ENCODE measurements around the gene EDNRA. TPM values are rescaled to one million over a fixed set of nuclear protein-coding genes. Genes with fewer than 3 reads are reported as not detected.

Gene EDNRA
- total and polyA plus RNA-seq, 7 experiments from 2014 or later = not detected

GRCh38 chr4:147493307-147493706, 12.4 kb downstream of the EDNRA start:
- H3K4me1 ChIP-seq (ENCODE audit: control insufficient read depth in 2 of 2, insufficient read depth in 2 of 2, low read length in 2 of 2) = no peaks in the 10 kb centered on the region
- intact Hi-C loops (cut with micrococcal nuclease) = no loop called here
- ChIA-PET CTCF (no interaction called here), POLR2A (no interaction called here)
- H3K36me3 Mint-ChIP-seq = no peaks in the 10 kb centered on the region
- no peak for ATAC-seq
- H3K9me3 ChIP-seq (ENCODE audit: control insufficient read depth in 2 of 3, low read length in 3 of 3) = no peaks in the 10 kb centered on the region
- DNase-seq = no peak
- no peak overlapping the region for H3K27ac ChIP-seq (ENCODE audit: low read depth, low read length)
- H3K4me3 ChIP-seq (ENCODE audit: low read length) = no peak overlapping the region
- H3K27ac Mint-ChIP-seq = no peak overlapping the region
- no peak overlapping the region for H3K4me3 Mint-ChIP-seq
- peaks cover 0 to 31% (median 7%) of the 10 kb centered on the region in 5 donors for H3K27me3 Mint-ChIP-seq
- no peaks in the 10 kb centered on the region for H3K27me3 ChIP-seq (ENCODE audit: control insufficient read depth in 2 of 2, insufficient read depth in 2 of 2, low read length in 2 of 2)
- H3K36me3 ChIP-seq (ENCODE audit: control insufficient read depth in 2 of 3, insufficient read depth in 3 of 3, low read length in 3 of 3) = no peaks in the 10 kb centered on the region
- peaks cover 0 to 5% (median 0%) of the 10 kb centered on the region in 11 donors for H3K9me3 Mint-ChIP-seq
- no peaks in the 10 kb centered on the region for H3K4me1 Mint-ChIP-seq

- no peaks in the 10 kb centered on the region for H3K27me3 ChIP-seq (ENCODE audit: control insufficient read depth in 2 of 2, insufficient read depth in 2 of 2, low read length in 2 of 2)
- Mint-ChIP-seq H3K9me3 (peaks cover 0 to 5% (median 0%) of the 10 kb centered on the region in 11 donors), H3K27ac (no peak overlapping the region), H3K36me3 (no peaks in the 10 kb centered on the region), H3K4me3 (no peak overlapping the region), H3K27me3 (peaks cover 0 to 32% (median 7%) of the 10 kb centered on the region in 5 donors), H3K4me1 (no peaks in the 10 kb centered on the region)
- H3K4me1 ChIP-seq (ENCODE audit: control insufficient read depth in 2 of 2, insufficient read depth in 2 of 2, low read length in 2 of 2) = no peaks in the 10 kb centered on the region
- no peak for ATAC-seq
- intact Hi-C loops (cut with micrococcal nuclease) = no loop called here
- no peak for DNase-seq
- H3K27ac ChIP-seq (ENCODE audit: low read depth, low read length) = no peak overlapping the region
- no peak overlapping the region for H3K4me3 ChIP-seq (ENCODE audit: low read length)
- CTCF ChIA-PET = no interaction called here
- H3K36me3 ChIP-seq (ENCODE audit: control insufficient read depth in 2 of 3, insufficient read depth in 3 of 3, low read length in 3 of 3) = no peaks in the 10 kb centered on the region
- no peaks in the 10 kb centered on the region for H3K9me3 ChIP-seq (ENCODE audit: control insufficient read depth in 2 of 3, low read length in 3 of 3)
- POLR2A ChIA-PET = no interaction called here
These were observed 13.4 kb downstream of the EDNRA start for GRCh38 chr4:147494301-147494700.

- peaks cover 0 to 5% (median 0%) of the 10 kb centered on the region in 11 donors for H3K9me3 Mint-ChIP-seq
- peaks cover 0 to 29% (median 7%) of the 10 kb centered on the region in 5 donors for H3K27me3 Mint-ChIP-seq
- no peaks in the 10 kb centered on the region for H3K4me1 Mint-ChIP-seq
- Histone ChIP-seq H3K27me3 (ENCODE audit: control insufficient read depth in 2 of 2, insufficient read depth in 2 of 2, low read length in 2 of 2) (no peaks in the 10 kb centered on the region), H3K4me1 (ENCODE audit: control insufficient read depth in 2 of 2, insufficient read depth in 2 of 2, low read length in 2 of 2) (no peaks in the 10 kb centered on the region), H3K36me3 (ENCODE audit: control insufficient read depth in 2 of 3, insufficient read depth in 3 of 3, low read length in 3 of 3) (no peaks in the 10 kb centered on the region), H3K9me3 (ENCODE audit: control insufficient read depth in 2 of 3, low read length in 3 of 3) (no peaks in the 10 kb centered on the region), H3K27ac (ENCODE audit: low read depth, low read length) (no peak overlapping the region), H3K4me3 (ENCODE audit: low read length) (no peak overlapping the region)
- H3K36me3 Mint-ChIP-seq = no peaks in the 10 kb centered on the region
- ChIA-PET POLR2A (no interaction called here), CTCF (no interaction called here)
- H3K4me3 Mint-ChIP-seq = no peak overlapping the region
- DNase-seq (no peak), ATAC-seq (no peak)
- intact Hi-C loops (cut with micrococcal nuclease) = no loop called here
- no peak overlapping the region for H3K27ac Mint-ChIP-seq
These were observed 15.6 kb downstream of the EDNRA start for GRCh38 chr4:147496500-147496899.

- Histone ChIP-seq H3K9me3 (ENCODE audit: control insufficient read depth in 2 of 3, low read length in 3 of 3) (no peaks in the 10 kb centered on the region), H3K36me3 (ENCODE audit: control insufficient read depth in 2 of 3, insufficient read depth in 3 of 3, low read length in 3 of 3) (no peaks in the 10 kb centered on the region), H3K4me1 (ENCODE audit: control insufficient read depth in 2 of 2, insufficient read depth in 2 of 2, low read length in 2 of 2) (no peaks in the 10 kb centered on the region), H3K27me3 (ENCODE audit: control insufficient read depth in 2 of 2, insufficient read depth in 2 of 2, low read length in 2 of 2) (peaks cover 0 to 1% of the 10 kb centered on the region in 2 donors), H3K27ac (ENCODE audit: low read depth, low read length) (no peak overlapping the region), H3K4me3 (ENCODE audit: low read length) (no peak overlapping the region)
- ATAC-seq (no peak), DNase-seq (no peak)
- ChIA-PET POLR2A (no interaction called here), CTCF (no interaction called here)
- Mint-ChIP-seq H3K27ac (no peak overlapping the region), H3K27me3 (peaks cover 0 to 26% (median 7%) of the 10 kb centered on the region in 5 donors), H3K36me3 (no peaks in the 10 kb centered on the region), H3K9me3 (peaks cover 0 to 5% (median 0%) of the 10 kb centered on the region in 11 donors), H3K4me1 (no peaks in the 10 kb centered on the region), H3K4me3 (no peak overlapping the region)
- intact Hi-C loops (cut with micrococcal nuclease) = no loop called here
These were observed 17.2 kb downstream of the EDNRA start for GRCh38 chr4:147498031-147498660.

- no peak overlapping the region for H3K27ac ChIP-seq (ENCODE audit: low read depth, low read length)
- Mint-ChIP-seq H3K4me3 (no peak overlapping the region), H3K27me3 (peaks cover 10 to 34% (median 24%) of the 10 kb centered on the region in 5 donors), H3K27ac (no peak overlapping the region), H3K9me3 (peaks cover 0 to 2% (median 0%) of the 10 kb centered on the region in 11 donors), H3K4me1 (no peaks in the 10 kb centered on the region), H3K36me3 (no peaks in the 10 kb centered on the region)
- H3K9me3 ChIP-seq (ENCODE audit: control insufficient read depth in 2 of 3, low read length in 3 of 3) = no peaks in the 10 kb centered on the region
- H3K4me1 ChIP-seq (ENCODE audit: control insufficient read depth in 2 of 2, insufficient read depth in 2 of 2, low read length in 2 of 2) = no peaks in the 10 kb centered on the region
- intact Hi-C loops (cut with micrococcal nuclease) = no loop called here
- ChIA-PET POLR2A (no interaction called here), CTCF (interaction anchor here (1.0 kb wide), 1 partner anchor 11 kb away, joined by 3 read pairs; no protein-coding TSS in a partner anchor)
- ATAC-seq (no peak), DNase-seq (no peak)
- peaks cover 0 to 1% of the 10 kb centered on the region in 2 donors for H3K27me3 ChIP-seq (ENCODE audit: control insufficient read depth in 2 of 2, insufficient read depth in 2 of 2, low read length in 2 of 2)
- H3K36me3 ChIP-seq (ENCODE audit: control insufficient read depth in 2 of 3, insufficient read depth in 3 of 3, low read length in 3 of 3) = no peaks in the 10 kb centered on the region
- no peak overlapping the region for H3K4me3 ChIP-seq (ENCODE audit: low read length)
These were observed 27.4 kb downstream of the EDNRA start for GRCh38 chr4:147508346-147508745.

- POLR2A ChIA-PET = no interaction called here
- Mint-ChIP-seq H3K27me3 (peaks cover 14 to 29% (median 20%) of the 10 kb centered on the region in 5 donors), H3K4me3 (no peak overlapping the region), H3K36me3 (no peaks in the 10 kb centered on the region), H3K27ac (no peak overlapping the region), H3K9me3 (peaks cover 0 to 2% (median 0%) of the 10 kb centered on the region in 11 donors), H3K4me1 (no peaks in the 10 kb centered on the region)
- Histone ChIP-seq H3K27me3 (ENCODE audit: control insufficient read depth in 2 of 2, insufficient read depth in 2 of 2, low read length in 2 of 2) (no peaks in the 10 kb centered on the region), H3K9me3 (ENCODE audit: control insufficient read depth in 2 of 3, low read length in 3 of 3) (no peaks in the 10 kb centered on the region), H3K4me3 (ENCODE audit: low read length) (no peak overlapping the region), H3K36me3 (ENCODE audit: control insufficient read depth in 2 of 3, insufficient read depth in 3 of 3, low read length in 3 of 3) (no peaks in the 10 kb centered on the region), H3K27ac (ENCODE audit: low read depth, low read length) (no peak overlapping the region), H3K4me1 (ENCODE audit: control insufficient read depth in 2 of 2, insufficient read depth in 2 of 2, low read length in 2 of 2) (no peaks in the 10 kb centered on the region)
- DNase-seq (no peak), ATAC-seq (no peak)
- intact Hi-C loops (cut with micrococcal nuclease) = no loop called here
- CTCF ChIA-PET = interaction anchor here (0.6 kb wide), 1 partner anchor 13 kb away, joined by 6 read pairs; no protein-coding TSS in a partner anchor
These were observed 28.5 kb downstream of the EDNRA start for GRCh38 chr4:147509386-147509785.

- no peak overlapping the region for H3K4me3 Mint-ChIP-seq
- H3K36me3 ChIP-seq (ENCODE audit: control insufficient read depth in 2 of 3, insufficient read depth in 3 of 3, low read length in 3 of 3) = no peaks in the 10 kb centered on the region
- peaks cover 14 to 28% (median 18%) of the 10 kb centered on the region in 5 donors for H3K27me3 Mint-ChIP-seq
- H3K27ac Mint-ChIP-seq = no peak overlapping the region
- ChIA-PET POLR2A (no interaction called here), CTCF (no interaction called here)
- ATAC-seq (no peak), DNase-seq (no peak)
- no peak overlapping the region for H3K27ac ChIP-seq (ENCODE audit: low read depth, low read length)
- H3K4me3 ChIP-seq (ENCODE audit: low read length) = no peak overlapping the region
- H3K9me3 ChIP-seq (ENCODE audit: control insufficient read depth in 2 of 3, low read length in 3 of 3) = no peaks in the 10 kb centered on the region
- intact Hi-C loops (cut with micrococcal nuclease) = no loop called here
- no peaks in the 10 kb centered on the region for H3K4me1 Mint-ChIP-seq
- H3K27me3 ChIP-seq (ENCODE audit: control insufficient read depth in 2 of 2, insufficient read depth in 2 of 2, low read length in 2 of 2) = no peaks in the 10 kb centered on the region
- H3K9me3 Mint-ChIP-seq = no peaks in the 10 kb centered on the region
- no peaks in the 10 kb centered on the region for H3K36me3 Mint-ChIP-seq
- H3K4me1 ChIP-seq (ENCODE audit: control insufficient read depth in 2 of 2, insufficient read depth in 2 of 2, low read length in 2 of 2) = no peaks in the 10 kb centered on the region
These were observed 30.2 kb downstream of the EDNRA start for GRCh38 chr4:147510962-147511668.

All from naive thymus-derived CD4-positive, alpha-beta T cell (primary cell).